HG03175 (cell line): ENCODE results near the gene CACNG4.

ENCODE experiments used
- ATAC-seq: cut with Tn5 transposase; IDR thresholded peaks from one replicate; pipeline ENCODE4 v1.9.1; 2021; ENCODE audit warnings: mild to moderate bottlenecking, moderate library complexity; ENCODE audit not compliant: unreplicated experiment

The CACNG4 gene

GRCh38 chr17:66963909-66964771 is at the start of gene CACNG4:
Gene CACNG4 (plus strand): TSS chr17:66964707. CDS start chr17:66964912, 205 bp downstream.
- ATAC-seq = no peak

GRCh38 chr17:66915204-66915611 is 49.3 kb upstream of the CACNG4 start:
- ATAC-seq = no peak

- ATAC-seq = no peak
Measured at GRCh38 chr17:66915792-66916191, 48.7 kb upstream of the CACNG4 start.

- no peak for ATAC-seq
Measured at GRCh38 chr17:66916946-66917345, 47.6 kb upstream of the CACNG4 start.

GRCh38 chr17:66918896-66919295 is 45.6 kb upstream of the CACNG4 start:
- ATAC-seq = no peak

GRCh38 chr17:66920435-66920834 is 44.1 kb upstream of the CACNG4 start:
- ATAC-seq = no peak

GRCh38 chr17:66920950-66921349 is 43.6 kb upstream of the CACNG4 start:
- no peak for ATAC-seq

- no peak for ATAC-seq
Measured at GRCh38 chr17:66923886-66924285, 40.6 kb upstream of the CACNG4 start.

- no peak for ATAC-seq
Measured at GRCh38 chr17:66925811-66926500, 38.6 kb upstream of the CACNG4 start.

GRCh38 chr17:66928949-66929348 is 35.6 kb upstream of the CACNG4 start:
- ATAC-seq = no peak

- ATAC-seq = no peak
Measured at GRCh38 chr17:66929591-66929990, 34.9 kb upstream of the CACNG4 start.

GRCh38 chr17:66930933-66931332 is 33.6 kb upstream of the CACNG4 start:
- no peak for ATAC-seq

GRCh38 chr17:66932311-66932710 is 32.2 kb upstream of the CACNG4 start:
- no peak for ATAC-seq

GRCh38 chr17:66934040-66934439 is 30.5 kb upstream of the CACNG4 start:
- no peak for ATAC-seq

- no peak for ATAC-seq
Measured at GRCh38 chr17:66935717-66936116, 28.8 kb upstream of the CACNG4 start.

- ATAC-seq = no peak
Measured at GRCh38 chr17:66938656-66939055, 25.9 kb upstream of the CACNG4 start.

- no peak for ATAC-seq
Measured at GRCh38 chr17:66939461-66940114, 24.9 kb upstream of the CACNG4 start.

- ATAC-seq = no peak
Measured at GRCh38 chr17:66941249-66941648, 23.3 kb upstream of the CACNG4 start.

GRCh38 chr17:66941773-66942450 is 22.6 kb upstream of the CACNG4 start:
- ATAC-seq = no peak

- ATAC-seq = no peak
Measured at GRCh38 chr17:66942451-66943264, 21.8 kb upstream of the CACNG4 start.
